Subcutaneous adipose tissue (tissue), 4 donors: ENCODE data around the gene MIA2. TPM values are rescaled to one million over a fixed set of nuclear protein-coding genes. Genes with fewer than 3 reads are reported as not detected.

ENCODE experiments used
- total RNA-seq, 4 donors: library from RNA; depleted of rRNA; stranded (reverse); fragments of >200 nt; gene quantifications; one replicate each; pipeline ENCODE4 v1.1.0, GENCODE V29; 2016
- TF ChIP-seq, protein P1 (sequence below): fragments of 450-650 bp; IDR thresholded peaks from one replicate; pipeline ENCODE4 v1.5.1; 2016; ENCODE audit warnings: low read depth, mild to moderate bottlenecking, control low read depth, antibody characterized with exemption, moderate library complexity

The MIA2 gene
- total RNA-seq, 4 donors from 2014 or later, result 17.6 to 23.3 (median 19.0) TPM

- TF ChIP-seq, protein P1, sequence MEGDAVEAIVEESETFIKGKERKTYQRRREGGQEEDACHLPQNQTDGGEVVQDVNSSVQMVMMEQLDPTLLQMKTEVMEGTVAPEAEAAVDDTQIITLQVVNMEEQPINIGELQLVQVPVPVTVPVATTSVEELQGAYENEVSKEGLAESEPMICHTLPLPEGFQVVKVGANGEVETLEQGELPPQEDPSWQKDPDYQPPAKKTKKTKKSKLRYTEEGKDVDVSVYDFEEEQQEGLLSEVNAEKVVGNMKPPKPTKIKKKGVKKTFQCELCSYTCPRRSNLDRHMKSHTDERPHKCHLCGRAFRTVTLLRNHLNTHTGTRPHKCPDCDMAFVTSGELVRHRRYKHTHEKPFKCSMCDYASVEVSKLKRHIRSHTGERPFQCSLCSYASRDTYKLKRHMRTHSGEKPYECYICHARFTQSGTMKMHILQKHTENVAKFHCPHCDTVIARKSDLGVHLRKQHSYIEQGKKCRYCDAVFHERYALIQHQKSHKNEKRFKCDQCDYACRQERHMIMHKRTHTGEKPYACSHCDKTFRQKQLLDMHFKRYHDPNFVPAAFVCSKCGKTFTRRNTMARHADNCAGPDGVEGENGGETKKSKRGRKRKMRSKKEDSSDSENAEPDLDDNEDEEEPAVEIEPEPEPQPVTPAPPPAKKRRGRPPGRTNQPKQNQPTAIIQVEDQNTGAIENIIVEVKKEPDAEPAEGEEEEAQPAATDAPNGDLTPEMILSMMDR, result no peak
Measured at GRCh38 chr14:39398382-39398781, 164.7 kb downstream of the MIA2 start.

DNA sequence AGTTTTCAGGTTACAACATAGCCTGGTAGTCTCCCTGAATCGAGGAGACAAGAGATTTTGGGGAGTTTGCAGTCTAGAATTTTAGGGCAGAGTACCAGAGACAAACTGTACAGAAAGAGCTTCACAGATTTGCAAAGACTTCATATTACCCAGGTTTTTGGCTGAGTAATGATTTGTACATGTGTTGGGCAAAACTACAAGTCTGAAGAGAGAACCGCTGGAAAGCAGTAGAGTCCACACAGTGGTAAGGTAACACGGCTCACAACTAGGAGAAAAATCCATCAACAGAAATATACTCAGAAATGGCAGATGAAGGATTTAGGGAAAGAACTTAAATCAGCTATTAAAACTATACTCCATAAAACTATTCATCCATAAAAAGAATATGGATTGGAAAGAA is 172.8 kb downstream of the MIA2 start:
- TF ChIP-seq, protein P1, result no peak

GRCh38 chr14:39416072-39416471 is 182.4 kb downstream of the MIA2 start:
- TF ChIP-seq, protein P1, result no peak

- TF ChIP-seq, protein P1, result no peak
Measured at GRCh38 chr14:39417014-39417413, 183.3 kb downstream of the MIA2 start.

DNA sequence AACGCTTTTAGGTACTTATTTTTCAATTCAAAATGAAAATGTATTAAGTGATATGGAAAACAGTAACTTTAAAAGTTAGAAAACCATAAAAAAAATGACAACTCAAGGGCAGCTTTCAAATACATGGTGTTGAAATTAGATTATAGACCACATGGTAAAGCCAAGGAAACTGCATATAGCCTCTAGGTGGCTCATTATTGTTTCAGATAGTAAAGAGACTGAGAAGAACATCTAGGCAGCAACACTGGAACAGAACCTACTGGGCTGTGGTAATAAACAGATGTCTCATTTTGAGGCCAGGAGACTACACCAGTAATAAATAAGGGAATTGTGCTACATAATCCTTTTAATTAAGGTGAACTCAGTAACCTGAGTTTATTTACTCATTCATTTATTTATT is 185.6 kb downstream of the MIA2 start:
- TF ChIP-seq, protein P1, result no peak

DNA sequence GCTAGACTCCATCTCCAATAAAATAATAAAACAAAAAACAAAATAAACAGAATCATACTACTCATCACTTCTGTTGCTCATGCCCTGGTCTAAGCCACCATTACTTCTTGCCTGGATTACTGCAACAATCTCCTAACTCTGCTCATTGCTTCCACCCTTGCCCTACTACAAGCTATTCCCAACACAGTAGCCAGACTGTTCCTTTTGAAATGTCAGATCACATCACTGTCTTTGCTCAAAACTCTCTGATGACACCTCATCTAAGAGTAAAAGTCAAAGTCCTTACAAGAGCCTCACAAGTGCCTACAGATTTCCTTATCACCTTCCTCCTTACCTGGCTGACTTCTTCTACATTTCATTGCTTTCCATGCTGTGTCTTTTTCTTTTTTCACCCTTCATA is 188.5 kb downstream of the MIA2 start:
- TF ChIP-seq, protein P1, result no peak

DNA sequence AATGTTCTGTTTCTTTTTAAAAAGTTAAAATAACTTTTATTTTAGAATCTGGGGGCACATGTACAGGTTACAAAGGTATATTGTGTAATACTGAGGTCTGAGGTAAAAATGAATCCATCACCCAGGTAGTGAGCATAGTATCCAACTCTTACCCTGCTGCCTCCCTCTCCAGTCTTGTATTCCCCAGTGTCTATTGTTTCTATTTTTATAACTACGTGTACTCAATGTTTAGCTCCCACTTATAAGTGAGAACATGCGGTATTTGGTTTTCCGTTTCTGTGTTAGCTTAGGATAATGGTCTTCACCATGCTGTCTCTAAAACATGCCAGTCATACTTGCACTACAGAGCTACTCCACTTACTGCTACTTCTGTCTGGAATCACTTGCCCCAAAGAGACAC is 190.1 kb downstream of the MIA2 start:
- TF ChIP-seq, protein P1, result no peak

DNA sequence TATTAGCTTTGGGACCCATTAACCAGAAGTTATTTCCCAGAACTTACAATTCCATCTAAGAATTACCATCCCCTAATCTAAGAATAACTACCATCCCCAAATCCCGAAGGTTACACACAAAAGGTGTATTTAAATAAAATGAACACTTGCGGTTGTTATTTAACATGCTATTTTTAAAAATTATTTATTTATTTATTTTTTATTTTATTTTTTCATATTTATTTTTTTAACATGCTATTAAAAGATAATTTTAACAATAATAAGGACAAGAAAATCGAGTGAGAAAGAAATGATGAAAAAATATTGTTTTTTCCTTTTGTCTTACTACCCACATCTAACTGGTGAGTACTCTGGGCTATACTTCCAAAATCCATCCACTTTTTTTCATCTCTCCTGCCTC is 192.2 kb downstream of the MIA2 start:
- TF ChIP-seq, protein P1, result no peak
